Neural cell (in vitro differentiated cells): ENCODE data around the gene FILIP1L. TPM values are rescaled to one million over a fixed set of nuclear protein-coding genes. Genes with fewer than 3 reads are reported as not detected.

Experiments used
- H2AFZ ChIP-seq: fragments of 200-600, 300-800 bp; sonication (generic), shearing (Covaris generic); 2 replicates; pipeline ENCODE4 v1.6.0; 2014; ENCODE audit warnings: low read depth, mild to moderate bottlenecking, antibody characterized with exemption, low read length, moderate library complexity
- H3F3A ChIP-seq: fragments of 200-600 bp; shearing (Covaris generic); 2 replicates; pipeline ENCODE4 v1.6.1; 2016; ENCODE audit warnings: mild to moderate bottlenecking, moderate library complexity, mixed read lengths, antibody characterized with exemption, low read length; ENCODE audit not compliant: insufficient read depth, poor library complexity, severe bottlenecking
- H3K27ac ChIP-seq: fragments of 200-600, 300-800 bp; sonication (generic), shearing (Covaris generic); 2 replicates; pipeline ENCODE4 v1.5.1; 2014; ENCODE audit warnings: mild to moderate bottlenecking, low read length, moderate library complexity
- H3K27me3 ChIP-seq: fragments of 300-800, 200-600 bp; sonication (generic), shearing (Covaris generic); 2 replicates; pipeline ENCODE4 v1.6.0; 2014; ENCODE audit warnings: mild to moderate bottlenecking, low read depth, low read length, moderate library complexity; ENCODE audit not compliant: insufficient read depth
- H3K36me3 ChIP-seq: fragments of 300-800, 200-600 bp; sonication (generic), shearing (Covaris generic); 2 replicates; pipeline ENCODE4 v1.5.1; 2014; ENCODE audit warnings: mild to moderate bottlenecking, antibody characterized with exemption, low read length, moderate library complexity; ENCODE audit not compliant: insufficient read depth
- H3K4me2 ChIP-seq: fragments of 300-800, 200-600 bp; sonication (generic), shearing (Covaris generic); 2 replicates; pipeline ENCODE4 v1.6.0; 2014; ENCODE audit warnings: mild to moderate bottlenecking, low read length
- H3K4me3 ChIP-seq: fragments of 300-800, 200-600 bp; sonication (generic), shearing (Covaris generic); 2 replicates; pipeline ENCODE4 v1.5.1; 2014; ENCODE audit warnings: mild to moderate bottlenecking, low read length, moderate library complexity
- H3K79me2 ChIP-seq: fragments of 200-600 bp; shearing (Covaris generic); replicated peaks from 2 replicates; pipeline ENCODE4 v1.6.0; 2014; ENCODE audit warnings: mild to moderate bottlenecking, low read length, moderate library complexity; ENCODE audit not compliant: insufficient read depth
- H3K9ac ChIP-seq: fragments of 300-800, 200-600 bp; sonication (generic), shearing (Covaris generic); 2 replicates; pipeline ENCODE4 v1.6.1; 2016; ENCODE audit warnings: mild to moderate bottlenecking, low read length, mixed read lengths
- H3K9me2 ChIP-seq: fragments of 200-600 bp; shearing (Covaris generic); 2 replicates; pipeline ENCODE4 v1.6.1; 2016; ENCODE audit warnings: mild to moderate bottlenecking, low read length, mixed read lengths; ENCODE audit not compliant: insufficient read depth
- H3K9me3 ChIP-seq: fragments of 200-600, 300-800 bp; sonication (generic), shearing (Covaris generic); 2 replicates; pipeline ENCODE4 v1.6.1; 2016; ENCODE audit warnings: mild to moderate bottlenecking, mixed run types, low read length, moderate library complexity, mixed read lengths
- H4K20me1 ChIP-seq: fragments of 200-600 bp; shearing (Covaris generic); 2 replicates; pipeline ENCODE4 v1.6.1; 2016; ENCODE audit warnings: mild to moderate bottlenecking, mixed run types; ENCODE audit not compliant: insufficient read depth
- EP300 ChIP-seq: fragments of 450-650 bp; conservative IDR thresholded peaks from 2 replicates; pipeline ENCODE4 v1.6.1; 2014; ENCODE audit warnings: antibody characterized with exemption, mild to moderate bottlenecking, moderate library complexity; ENCODE audit not compliant: poor library complexity, severe bottlenecking
- EZH2 ChIP-seq: fragments of 200-600, 300-800 bp; shearing (Covaris generic), sonication (generic); IDR thresholded peaks from 2 replicates; pipeline ENCODE4 v1.6.1; 2014; ENCODE audit warnings: antibody characterized with exemption, low read length, borderline replicate concordance, mild to moderate bottlenecking; ENCODE audit not compliant: insufficient read depth, poor library complexity, severe bottlenecking
- MXI1 ChIP-seq: fragments of 450-650 bp; conservative IDR thresholded peaks from 2 replicates; pipeline ENCODE4 v1.6.1; 2014; ENCODE audit warnings: antibody characterized with exemption, mild to moderate bottlenecking; ENCODE audit not compliant: poor library complexity, severe bottlenecking
- POLR2AphosphoS5 ChIP-seq: IDR thresholded peaks from 2 replicates; pipeline ENCODE4 v1.6.1; 2012
- RAD21 ChIP-seq: fragments of 450-650 bp; conservative IDR thresholded peaks from 2 replicates; pipeline ENCODE4 v1.6.1; 2014; ENCODE audit warnings: antibody characterized with exemption, mild to moderate bottlenecking, moderate library complexity
- SMC3 ChIP-seq: fragments of 450-650 bp; conservative IDR thresholded peaks from 2 replicates; pipeline ENCODE4 v1.6.1; 2014; ENCODE audit warnings: antibody characterized with exemption, mild to moderate bottlenecking, moderate library complexity; ENCODE audit not compliant: poor library complexity
- TAF1 ChIP-seq: IDR thresholded peaks from 2 replicates; pipeline ENCODE4 v1.6.1; 2012; ENCODE audit warnings: low read depth
- polyA plus RNA-seq: library from polyadenylated mRNA; depleted of rRNA; stranded (reverse); fragments of >200 nt; gene quantifications from 2 replicates; pipeline ENCODE4 v1.2.3, GENCODE V29; 2014
- TF ChIP-seq, protein P1 (sequence below): IDR thresholded peaks from 2 replicates; pipeline ENCODE4 v1.6.1; 2012; ENCODE audit warnings: borderline replicate concordance
- TF ChIP-seq, protein P2 (sequence below): fragments of 450-650 bp; IDR thresholded peaks from 2 replicates; pipeline ENCODE4 v1.5.1; 2014; ENCODE audit warnings: antibody characterized with exemption, mild to moderate bottlenecking, moderate library complexity; ENCODE audit not compliant: poor library complexity, severe bottlenecking

The FILIP1L gene
- polyA plus RNA-seq, 1 donor from 2014 or later = 0.27 TPM

DNA sequence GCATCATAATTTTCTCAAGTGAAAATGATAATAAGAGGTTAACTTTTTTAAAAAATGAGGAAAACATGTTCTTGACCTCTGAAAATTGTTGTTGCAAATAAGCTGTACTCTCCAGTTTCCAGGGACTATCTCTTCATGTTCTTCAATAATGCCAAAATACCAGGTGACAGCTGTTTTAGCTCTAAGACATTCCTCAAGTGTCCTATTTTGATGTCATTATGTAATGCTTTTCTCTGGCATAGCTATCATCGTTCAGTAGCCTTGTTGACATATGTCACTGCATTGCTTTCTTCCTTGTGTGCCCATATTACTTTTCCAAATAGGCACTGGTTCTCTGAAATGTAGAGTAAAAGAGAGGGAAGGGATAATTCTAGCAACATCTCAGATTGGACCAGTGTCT is 5.7 kb upstream of the FILIP1L start:
- H3K79me2 ChIP-seq = no peaks in the 10 kb centered on the region
- no peak overlapping the region for H3K27ac ChIP-seq
- no peak overlapping the region for H3K4me2 ChIP-seq
- H3K9me2 ChIP-seq = no peaks in the 10 kb centered on the region
- TF ChIP-seq EP300 = peak; percentile 14
- TF ChIP-seq POLR2AphosphoS5 = no peak
- H4K20me1 ChIP-seq = no peaks in the 10 kb centered on the region
- H3F3A ChIP-seq = no peaks in the 10 kb centered on the region
- no peaks in the 10 kb centered on the region for H3K9me3 ChIP-seq
- H3K4me3 ChIP-seq = no peak overlapping the region
- H2AFZ ChIP-seq = no peak overlapping the region
- H3K9ac ChIP-seq = no peak overlapping the region
- H3K27me3 ChIP-seq = no peaks in the 10 kb centered on the region
- H3K36me3 ChIP-seq = no peaks in the 10 kb centered on the region

DNA sequence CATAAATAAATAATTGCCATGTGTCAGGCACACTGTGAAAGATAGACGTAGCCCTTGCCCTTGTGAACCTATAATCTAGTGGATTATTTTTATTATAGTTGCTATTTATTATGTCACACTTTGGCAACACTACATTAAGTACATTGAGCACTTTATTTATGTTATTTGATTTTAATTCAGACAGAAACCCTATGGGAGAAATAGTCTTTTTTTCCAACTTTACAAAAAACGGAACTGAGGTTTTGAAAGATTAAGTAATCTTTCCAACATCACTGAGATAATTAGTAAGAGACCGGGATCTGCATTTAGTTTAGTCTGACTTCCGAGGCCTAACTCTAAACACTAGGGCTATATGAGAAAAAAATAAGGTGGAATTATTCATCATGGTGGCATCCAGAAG is 2.8 kb upstream of the FILIP1L start:
- no peaks in the 10 kb centered on the region for H3K9me2 ChIP-seq
- H2AFZ ChIP-seq = no peak overlapping the region
- no peak overlapping the region for H3K9ac ChIP-seq
- no peak for TF ChIP-seq EP300
- TF ChIP-seq POLR2AphosphoS5 = no peak
- TF ChIP-seq, protein P1, sequence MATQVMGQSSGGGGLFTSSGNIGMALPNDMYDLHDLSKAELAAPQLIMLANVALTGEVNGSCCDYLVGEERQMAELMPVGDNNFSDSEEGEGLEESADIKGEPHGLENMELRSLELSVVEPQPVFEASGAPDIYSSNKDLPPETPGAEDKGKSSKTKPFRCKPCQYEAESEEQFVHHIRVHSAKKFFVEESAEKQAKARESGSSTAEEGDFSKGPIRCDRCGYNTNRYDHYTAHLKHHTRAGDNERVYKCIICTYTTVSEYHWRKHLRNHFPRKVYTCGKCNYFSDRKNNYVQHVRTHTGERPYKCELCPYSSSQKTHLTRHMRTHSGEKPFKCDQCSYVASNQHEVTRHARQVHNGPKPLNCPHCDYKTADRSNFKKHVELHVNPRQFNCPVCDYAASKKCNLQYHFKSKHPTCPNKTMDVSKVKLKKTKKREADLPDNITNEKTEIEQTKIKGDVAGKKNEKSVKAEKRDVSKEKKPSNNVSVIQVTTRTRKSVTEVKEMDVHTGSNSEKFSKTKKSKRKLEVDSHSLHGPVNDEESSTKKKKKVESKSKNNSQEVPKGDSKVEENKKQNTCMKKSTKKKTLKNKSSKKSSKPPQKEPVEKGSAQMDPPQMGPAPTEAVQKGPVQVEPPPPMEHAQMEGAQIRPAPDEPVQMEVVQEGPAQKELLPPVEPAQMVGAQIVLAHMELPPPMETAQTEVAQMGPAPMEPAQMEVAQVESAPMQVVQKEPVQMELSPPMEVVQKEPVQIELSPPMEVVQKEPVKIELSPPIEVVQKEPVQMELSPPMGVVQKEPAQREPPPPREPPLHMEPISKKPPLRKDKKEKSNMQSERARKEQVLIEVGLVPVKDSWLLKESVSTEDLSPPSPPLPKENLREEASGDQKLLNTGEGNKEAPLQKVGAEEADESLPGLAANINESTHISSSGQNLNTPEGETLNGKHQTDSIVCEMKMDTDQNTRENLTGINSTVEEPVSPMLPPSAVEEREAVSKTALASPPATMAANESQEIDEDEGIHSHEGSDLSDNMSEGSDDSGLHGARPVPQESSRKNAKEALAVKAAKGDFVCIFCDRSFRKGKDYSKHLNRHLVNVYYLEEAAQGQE = no peak
- no peak for TF ChIP-seq RAD21
- TF ChIP-seq EZH2 = no peak
- no peak for TF ChIP-seq SMC3
- no peak for TF ChIP-seq TAF1
- TF ChIP-seq, protein P2, sequence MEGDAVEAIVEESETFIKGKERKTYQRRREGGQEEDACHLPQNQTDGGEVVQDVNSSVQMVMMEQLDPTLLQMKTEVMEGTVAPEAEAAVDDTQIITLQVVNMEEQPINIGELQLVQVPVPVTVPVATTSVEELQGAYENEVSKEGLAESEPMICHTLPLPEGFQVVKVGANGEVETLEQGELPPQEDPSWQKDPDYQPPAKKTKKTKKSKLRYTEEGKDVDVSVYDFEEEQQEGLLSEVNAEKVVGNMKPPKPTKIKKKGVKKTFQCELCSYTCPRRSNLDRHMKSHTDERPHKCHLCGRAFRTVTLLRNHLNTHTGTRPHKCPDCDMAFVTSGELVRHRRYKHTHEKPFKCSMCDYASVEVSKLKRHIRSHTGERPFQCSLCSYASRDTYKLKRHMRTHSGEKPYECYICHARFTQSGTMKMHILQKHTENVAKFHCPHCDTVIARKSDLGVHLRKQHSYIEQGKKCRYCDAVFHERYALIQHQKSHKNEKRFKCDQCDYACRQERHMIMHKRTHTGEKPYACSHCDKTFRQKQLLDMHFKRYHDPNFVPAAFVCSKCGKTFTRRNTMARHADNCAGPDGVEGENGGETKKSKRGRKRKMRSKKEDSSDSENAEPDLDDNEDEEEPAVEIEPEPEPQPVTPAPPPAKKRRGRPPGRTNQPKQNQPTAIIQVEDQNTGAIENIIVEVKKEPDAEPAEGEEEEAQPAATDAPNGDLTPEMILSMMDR = no peak
- no peak for TF ChIP-seq MXI1
- no peak overlapping the region for H3K27ac ChIP-seq
- H4K20me1 ChIP-seq = no peaks in the 10 kb centered on the region
- no peaks in the 10 kb centered on the region for H3K9me3 ChIP-seq
- no peaks in the 10 kb centered on the region for H3K27me3 ChIP-seq
- H3K4me2 ChIP-seq = no peak overlapping the region
- no peak overlapping the region for H3K4me3 ChIP-seq
- no peaks in the 10 kb centered on the region for H3K36me3 ChIP-seq
- H3K79me2 ChIP-seq = no peaks in the 10 kb centered on the region
- H3F3A ChIP-seq = no peaks in the 10 kb centered on the region

DNA sequence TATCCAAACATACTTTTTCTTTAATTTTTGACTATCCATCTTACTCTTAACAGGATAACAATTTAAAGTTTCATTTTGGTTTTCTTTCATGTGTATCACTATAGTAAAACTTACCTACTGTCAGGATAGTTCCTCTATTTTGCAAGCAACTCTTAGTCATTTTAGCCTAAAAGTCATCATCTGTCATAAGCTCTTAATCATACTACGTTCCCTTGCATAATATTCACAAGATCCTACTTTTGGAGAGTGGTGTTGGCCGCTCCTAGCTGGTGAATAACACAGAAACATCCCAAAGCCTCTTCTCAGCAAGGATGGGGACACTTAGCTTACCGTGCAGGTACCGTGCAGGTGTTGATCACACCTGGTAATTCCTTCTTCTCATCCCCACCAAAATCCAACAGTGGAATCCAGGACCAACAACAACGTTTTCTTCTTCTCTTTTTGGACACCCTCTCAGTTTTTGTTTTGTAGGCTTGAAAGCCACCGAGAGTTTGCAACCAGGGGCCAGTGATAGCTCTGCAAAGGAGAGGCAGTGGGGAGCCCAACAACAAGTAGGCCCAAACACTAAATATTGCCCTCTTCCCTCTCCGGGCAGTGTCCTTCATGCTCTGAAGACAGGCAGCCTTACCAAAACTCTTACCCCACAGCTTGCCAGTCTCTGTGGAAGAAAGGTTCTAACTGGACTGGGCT is 433 bp downstream of the FILIP1L start:
- Histone ChIP-seq H3K36me3 (no peaks in the 10 kb centered on the region), H3K4me3 (no peak overlapping the region), H3K9me3 (no peaks in the 10 kb centered on the region), H3F3A (no peaks in the 10 kb centered on the region), H4K20me1 (no peaks in the 10 kb centered on the region), H3K27ac (no peak overlapping the region), H3K9me2 (no peaks in the 10 kb centered on the region), H3K79me2 (no peaks in the 10 kb centered on the region), H3K9ac (no peak overlapping the region), H3K27me3 (no peaks in the 10 kb centered on the region), H2AFZ (no peak overlapping the region), H3K4me2 (no peak overlapping the region)
- TF ChIP-seq, protein P1 = no peak
- TF ChIP-seq SMC3 (no peak), TAF1 (no peak), EP300 (no peak), EZH2 (no peak), RAD21 (no peak), MXI1 (no peak), POLR2AphosphoS5 (no peak)
- TF ChIP-seq, protein P2 = no peak
